Suppressor macrophage (primary cell): ENCODE results near the gene SLC38A9.

Source experiments
- DNase-seq, 4 experiments: peaks; one replicate each; pipeline ENCODE4 v3.0.0-alpha.2; 2020 to 2022

Gene SLC38A9

GRCh38 chr5:55649963-55650362 lies 62.2 kb downstream of the SLC38A9 start:
- no peak for DNase-seq

DNA sequence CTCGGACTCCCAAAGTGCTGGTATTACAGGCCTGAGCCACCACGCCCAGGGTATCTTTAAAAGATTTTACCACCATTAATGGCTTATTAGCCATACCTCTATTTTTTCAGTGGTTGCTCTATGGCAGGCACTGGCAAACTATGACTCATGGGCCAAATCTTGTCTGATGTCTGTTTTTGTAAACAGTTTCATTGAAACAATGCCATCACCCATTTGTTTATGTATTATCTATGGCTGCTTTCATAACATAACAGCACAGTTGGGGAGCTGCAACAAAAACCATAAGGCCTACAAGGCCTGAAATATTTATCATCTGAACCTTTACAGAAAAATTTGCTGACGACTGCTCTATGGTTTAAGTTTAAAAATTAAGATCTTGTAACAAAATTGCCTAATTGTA lies 66.8 kb downstream of the SLC38A9 start:
- no peak for DNase-seq

- no peak for DNase-seq
These were observed 73.7 kb downstream of the SLC38A9 start for GRCh38 chr5:55638455-55638854.

GRCh38 chr5:55638051-55638450 lies 74.1 kb downstream of the SLC38A9 start:
- DNase-seq = no peak

GRCh38 chr5:55636683-55637082 lies 75.4 kb downstream of the SLC38A9 start:
- DNase-seq = peak; percentile 75 to 87 (median 84)

DNA sequence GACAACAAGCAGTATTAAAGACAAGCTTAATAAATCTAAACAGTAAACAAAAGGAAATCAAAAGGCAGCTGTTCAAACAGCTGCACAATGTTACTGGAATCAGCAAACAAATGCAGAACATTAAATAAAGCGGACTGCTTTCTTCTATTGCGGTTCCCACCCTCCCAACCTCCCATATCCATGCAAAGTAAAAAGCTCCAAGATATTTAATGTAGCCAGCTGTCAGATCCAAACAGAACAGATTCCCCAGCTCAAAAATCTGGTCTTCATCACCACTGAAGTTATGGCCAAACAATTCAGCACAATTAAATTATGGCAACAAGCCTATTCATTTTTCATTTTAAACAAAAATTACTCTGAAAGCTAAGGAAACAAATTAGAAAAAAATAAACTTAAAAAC lies 75.9 kb downstream of the SLC38A9 start:
- DNase-seq = no peak

- DNase-seq = no peak
These were observed 77.3 kb downstream of the SLC38A9 start for GRCh38 chr5:55634866-55635265.

DNA sequence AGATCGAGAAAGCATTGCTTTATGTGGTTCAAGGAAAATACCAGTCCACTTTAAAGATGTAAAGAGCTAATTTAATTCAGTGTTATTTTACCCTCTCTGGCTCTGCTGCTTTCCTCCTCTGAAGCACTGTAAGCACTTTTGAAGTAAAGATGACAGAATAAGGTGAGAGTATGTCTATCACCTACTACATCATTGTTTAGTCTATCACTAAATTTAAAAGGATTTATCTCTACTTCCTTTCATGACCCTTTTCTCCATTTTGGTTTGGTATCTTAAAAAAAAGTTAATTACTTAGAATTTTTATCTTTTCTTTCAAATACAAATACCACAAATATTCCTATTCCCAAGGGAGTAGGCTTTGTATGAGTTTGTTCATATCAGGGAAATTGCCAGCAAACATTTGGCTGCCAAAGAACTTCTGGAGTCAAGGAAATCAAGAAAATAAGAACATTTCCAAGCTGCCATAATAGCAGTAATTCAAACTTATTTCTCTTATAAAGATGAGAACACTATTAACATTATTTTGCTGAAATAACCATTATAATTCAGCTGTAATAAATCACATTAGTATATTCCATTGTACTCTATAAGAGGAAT lies 77.8 kb downstream of the SLC38A9 start:
- no peak for DNase-seq

DNA sequence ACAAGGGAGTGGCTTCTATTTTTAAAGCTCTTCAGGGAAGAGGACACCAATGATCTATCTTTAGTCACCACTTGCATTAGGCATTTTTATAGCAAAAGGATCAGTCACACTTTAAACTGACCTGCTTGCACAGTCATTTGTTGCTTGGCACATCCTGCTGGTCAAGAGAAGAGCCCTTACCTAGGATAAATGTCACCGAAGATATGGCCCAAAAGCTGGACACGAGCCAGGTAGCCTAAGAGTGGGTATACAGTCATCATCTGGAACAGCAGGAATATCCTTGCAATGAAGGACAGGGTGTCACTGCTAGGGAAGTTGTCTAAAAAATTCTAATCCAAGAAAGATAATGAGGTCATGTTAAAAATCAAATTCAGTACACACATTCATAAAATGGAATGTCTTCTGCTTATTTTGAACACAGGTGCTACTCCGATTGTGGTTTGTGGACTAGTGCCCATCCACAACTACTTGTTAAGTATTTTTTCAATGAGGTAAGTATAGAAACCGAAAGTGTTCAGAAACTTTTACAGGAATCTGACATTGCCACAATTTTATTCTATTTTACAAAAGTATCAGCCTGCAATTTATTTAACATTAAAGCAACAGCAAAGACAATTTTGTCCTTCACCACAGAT lies 78.4 kb downstream of the SLC38A9 start:
- DNase-seq = no peak

- no peak for DNase-seq
These were observed 82.3 kb downstream of the SLC38A9 start for GRCh38 chr5:55629815-55630214.

GRCh38 chr5:55626790-55627189 lies 85.3 kb downstream of the SLC38A9 start:
- DNase-seq = peak in 2 of 4 experiments; percentile 9 to 11

DNA sequence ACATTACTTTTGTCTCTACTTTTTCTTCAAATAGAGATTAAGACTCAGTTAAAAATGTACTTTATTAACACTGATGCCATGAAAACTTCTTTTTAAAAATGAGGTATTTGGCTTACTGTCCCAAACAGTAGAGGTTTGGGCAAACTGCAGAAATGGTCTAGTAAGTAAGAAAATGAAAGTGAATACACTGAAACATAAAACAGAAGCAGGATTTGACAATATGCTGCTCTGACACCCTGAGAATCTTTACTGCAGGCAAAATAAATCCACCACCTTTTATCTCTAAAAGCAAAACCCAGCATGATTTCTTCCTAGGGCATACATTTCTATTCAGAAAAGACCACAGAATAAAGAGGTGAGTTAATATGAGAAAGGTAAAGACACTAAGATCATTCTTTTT lies 86.2 kb downstream of the SLC38A9 start:
- no peak for DNase-seq

- no peak for DNase-seq
These were observed 86.6 kb downstream of the SLC38A9 start for GRCh38 chr5:55625589-55625909.

GRCh38 chr5:55624841-55625588 lies 87.1 kb downstream of the SLC38A9 start:
- DNase-seq = no peak

- no peak for DNase-seq
These were observed 88.3 kb downstream of the SLC38A9 start for GRCh38 chr5:55623789-55624188.

DNA sequence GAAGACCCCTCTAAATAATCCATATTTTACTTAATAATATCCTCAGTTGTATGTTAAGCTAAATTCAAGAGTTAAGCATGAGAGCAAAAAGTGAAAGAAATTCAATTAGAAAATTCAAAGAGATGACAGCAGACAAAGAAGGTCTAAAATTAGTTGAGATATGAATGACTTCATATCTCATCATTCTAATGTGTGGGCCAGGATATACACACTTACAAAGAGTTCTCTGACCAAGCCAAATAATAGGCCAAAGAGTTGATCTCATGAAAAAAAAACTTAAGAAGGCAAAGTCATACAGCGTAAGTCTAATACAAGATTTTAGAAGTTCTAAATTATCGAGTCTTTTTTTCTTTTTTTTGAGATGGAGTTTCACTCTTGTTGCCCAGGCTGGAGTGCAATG lies 89.7 kb downstream of the SLC38A9 start:
- DNase-seq = no peak

DNA sequence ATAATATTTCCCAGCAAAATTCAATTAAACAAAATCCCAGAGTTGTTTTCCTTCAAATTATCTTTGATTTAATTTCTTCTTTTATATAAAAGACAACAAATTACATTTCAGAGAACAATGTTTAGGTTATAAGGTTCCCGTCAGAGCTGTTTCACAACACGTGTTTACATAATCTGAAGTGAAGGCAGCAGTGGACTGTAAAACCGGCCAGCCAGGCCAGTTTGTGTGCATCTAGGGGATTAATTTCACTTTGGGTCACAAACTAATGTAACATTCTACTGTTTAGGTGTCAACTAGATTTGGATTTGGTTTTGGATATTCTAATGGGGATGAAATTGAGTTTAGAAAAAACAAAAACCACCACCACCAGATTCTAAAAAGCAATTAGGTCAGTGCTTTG lies 90.9 kb downstream of the SLC38A9 start:
- DNase-seq = peak in 3 of 4 experiments; percentile 7 to 26 (median 21)

- peak in 1 of 4 experiments; percentile 8 for DNase-seq
These were observed 91.4 kb downstream of the SLC38A9 start for GRCh38 chr5:55620766-55621160.

- peak in 1 of 4 experiments; percentile 10 for DNase-seq
These were observed 91.9 kb downstream of the SLC38A9 start for GRCh38 chr5:55620009-55620765.

GRCh38 chr5:55618318-55618717 lies 93.8 kb downstream of the SLC38A9 start:
- DNase-seq = no peak

- DNase-seq = no peak
These were observed 98.8 kb downstream of the SLC38A9 start for GRCh38 chr5:55613112-55613868.

DNA sequence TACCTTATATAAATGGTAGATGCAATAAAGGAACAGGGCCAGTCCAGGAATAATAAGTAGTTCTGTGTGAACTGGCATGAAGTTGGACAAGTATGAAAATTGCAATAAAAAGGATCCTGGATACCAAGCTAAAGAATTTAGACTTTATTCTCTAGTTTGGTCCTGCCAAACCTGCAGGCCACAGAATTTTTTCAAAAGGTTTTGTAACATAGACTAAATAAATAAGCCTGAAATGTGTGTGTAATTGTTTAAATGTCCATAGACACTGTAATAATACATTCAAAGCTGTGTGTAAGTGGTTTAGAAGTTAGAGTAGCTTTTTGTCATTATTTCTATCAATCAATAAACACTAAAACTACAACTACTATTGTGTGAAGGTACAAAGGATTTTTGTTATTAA lies 101.6 kb downstream of the SLC38A9 start:
- DNase-seq = no peak

- DNase-seq = no peak
These were observed 102.7 kb downstream of the SLC38A9 start for GRCh38 chr5:55609413-55609812.
